Measurements from ENCODE around the gene ZNF444.

DNA sequence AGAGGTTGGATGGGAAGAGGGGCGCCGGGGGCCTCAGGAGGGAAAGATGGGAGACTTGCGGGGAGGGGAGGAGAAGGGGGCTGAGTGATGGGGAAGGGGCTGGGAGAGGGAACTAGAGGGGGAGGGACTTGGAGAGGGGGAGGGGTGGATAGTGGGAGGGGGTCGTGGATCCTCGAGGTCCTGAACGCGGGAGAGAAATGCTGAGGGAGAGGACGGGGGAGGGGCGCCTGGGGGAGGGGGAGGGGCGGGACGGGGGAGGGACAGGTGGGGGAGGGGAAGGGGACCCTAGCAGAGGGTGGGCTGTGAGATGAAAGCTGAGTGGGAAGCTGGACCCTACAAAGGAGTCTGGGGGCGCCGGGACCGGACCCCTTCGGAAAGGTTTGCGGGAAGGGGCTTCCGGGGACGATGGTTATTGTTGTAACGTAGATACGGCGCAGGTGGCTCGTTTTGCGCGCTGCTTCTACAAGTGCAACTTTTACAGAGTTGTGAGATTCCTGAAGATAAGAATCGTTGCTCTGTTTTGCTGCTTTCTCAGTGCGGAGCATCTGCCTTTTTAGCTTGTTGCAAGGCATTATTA, 418 bp downstream of the ZNF444 start:
- TF ChIP-seq TAF1 (IDR thresholded peaks at IDR 0.05; ENCODE audit: borderline replicate concordance, low read depth, low read length) (no peak), POLR2AphosphoS5 (IDR thresholded peaks at IDR 0.05; ENCODE audit: low read depth, low read length) (no peak), POLR2A (IDR thresholded peaks at IDR 0.05; ENCODE audit: low read depth, low read length) (no peak)
